Pancreas (tissue), 10 donors: ENCODE measurements around the gene ATAD3A. TPM values are rescaled to one million over a fixed set of nuclear protein-coding genes. Genes with fewer than 3 reads are reported as not detected.
A peak's percentile ranks its signal among the peaks of the same experiment; 100 is the strongest.

Experiments
- ATAC-seq, 4 donors: fragments of 200-7000 bp; cut with Tn5 transposase; one replicate each; pipeline versions ENCODE4 v1.8.0 to v1.9.1; 2020; ENCODE audit warnings: mild to moderate bottlenecking in 4 of 4, moderate library complexity in 4 of 4
- DNase-seq, 6 donors: peaks; one replicate each; pipeline ENCODE4 v3.0.0-alpha.2; 2020
- FAIRE-seq: peaks from 2 replicates; lab custom pipeline; 2012; peaks lifted over from hg19 to GRCh38; lab: Jason Lieb, UNC
- H3K27ac ChIP-seq, 4 donors: fragments of 200-600 bp; sonication (generic); 1 replicate in 3 of 4; 2 replicates in 1 of 4; pipeline versions ENCODE4 v1.5.0 to v1.8.0; 2020
- H3K27me3 ChIP-seq, 4 donors: fragments of 200-600 bp; one replicate each; pipeline ENCODE4 v1.8.0; 2021
- H3K36me3 ChIP-seq, 3 donors: fragments of 200-600 bp; sonication (generic) in 1 of 3; one replicate each; pipeline versions ENCODE4 v1.5.0 to v1.8.0; 2020 to 2021
- H3K4me1 ChIP-seq, 3 donors: fragments of 200-600 bp; one replicate each; pipeline ENCODE4 v1.8.0; 2021
- H3K4me3 ChIP-seq, 4 donors: fragments of 200-600 bp; sonication (generic) in 2 of 4; one replicate each; pipeline versions ENCODE4 v1.5.0 to v1.8.0; 2020 to 2021
- H3K9me3 ChIP-seq, 4 donors: fragments of 200-600 bp; one replicate each; pipeline ENCODE4 v1.8.0; 2021
- CTCF ChIP-seq, 4 donors: fragments of 200-600 bp; sonication (generic) in 3 of 4; IDR thresholded peaks; one replicate each; pipeline versions ENCODE4 v1.5.0 to v1.8.0; 2021; ENCODE audit warnings: antibody characterized with exemption in 4 of 4
- WGBS, 2 donors: extraction: QIAGEN DNeasy Blood & Tissue Kit; methylation state at CpG; one replicate each; pipeline ENCODE4 v1.1.7; 2013; 5-methylcytosine and 5-hydroxymethylcytosine counted together
- intact Hi-C, 3 donors: fragments of 100-400 bp; cut with DNase I; formaldehyde crosslinking; loops; one replicate each; pipeline versions ENCODE4 v1.11.1 to v1.14.2; 2022
- polyA plus RNA-seq, 2 donors: library from polyadenylated mRNA; stranded (reverse); fragments of 200-250 nt; gene quantifications; one replicate each; pipeline ENCODE4 v1.2.3, GENCODE V29; 2013
- total RNA-seq, 6 donors: library from RNA; stranded (reverse); fragmentation: NEBNext Ultra II Directional in 4 of 6; extraction: Animal tissue kit (Norgen Biotek cat#: 25700) in 4 of 6; gene quantifications; one replicate each; pipeline versions ENCODE4 v1.2.1 to v1.2.4, GENCODE V29; 2021 to 2023
- donor health status: healthy with polysubstance abuse.
- donor health status: DM: no; HTN: no; CAD: no; lungs with moderate emphysema.
- donor health status: DM: no; HTN: no; CAD: no.
- donor health status: control.
- donor health status: control.
- donor health status: Bipolar disorder and iron deficiency.
- donor health status: DM: yes; HTN: yes; CAD: no.
- donor health status: DM: no; HTN: no; CAD: no.
- donor health status: DM: no; HTN: no; CAD: no.
- donor health status: DM: yes; HTN: yes; CAD: no.

Gene ATAD3A
- total and polyA plus RNA-seq, 8 donors, result 8.0 to 33.8 (median 17.1) TPM

- intact Hi-C loops, result no loop called here
- WGBS, 2 donors, result 85 to 91% methylated on average over 9 of the region's 9 CpGs
- ATAC-seq, result no peak
These were observed 35.0 kb downstream of the ATAD3A start for GRCh38 chr1:1547011-1547410.

GRCh38 chr1:1547476-1547875, 35.5 kb downstream of the ATAD3A start:
- H3K36me3 ChIP-seq, result no peaks in the 10 kb centered on the region
- ATAC-seq, result no peak
- no peaks in the 10 kb centered on the region for H3K9me3 ChIP-seq
- no peak for TF ChIP-seq CTCF (IDR thresholded peaks at IDR 0.05)
- no peak overlapping the region for H3K27ac ChIP-seq
- DNase-seq, result no peak
- FAIRE-seq, result no peak
- H3K4me1 ChIP-seq, result peaks cover 5 to 11% (median 11%) of the 10 kb centered on the region in 3 donors
- no peak overlapping the region for H3K4me3 ChIP-seq
- no peaks in the 10 kb centered on the region for H3K27me3 ChIP-seq
- WGBS, 2 donors, result 92 to 95% methylated on average over 19 of the region's 19 CpGs
- intact Hi-C loops, result no loop called here

More at GRCh38 chr1:1547011-1547410, 35.0 kb downstream of the ATAD3A start:
- Histone ChIP-seq H3K9me3 (no peaks in the 10 kb centered on the region), H3K36me3 (no peaks in the 10 kb centered on the region), H3K4me3 (no peak overlapping the region), H3K4me1 (peaks cover 5 to 11% (median 11%) of the 10 kb centered on the region in 3 donors), H3K27ac (no peak overlapping the region), H3K27me3 (no peaks in the 10 kb centered on the region)
- TF ChIP-seq CTCF (IDR thresholded peaks at IDR 0.05), result no peak
- no peak for FAIRE-seq
- DNase-seq, result no peak

GRCh38 chr1:1548591-1548990, 36.6 kb downstream of the ATAD3A start:
- Histone ChIP-seq H3K4me3 (no peak overlapping the region), H3K27me3 (no peaks in the 10 kb centered on the region), H3K27ac (no peak overlapping the region), H3K36me3 (no peaks in the 10 kb centered on the region), H3K4me1 (peaks cover 5 to 11% (median 11%) of the 10 kb centered on the region in 3 donors), H3K9me3 (no peaks in the 10 kb centered on the region)
- ATAC-seq (no peak), DNase-seq (no peak), FAIRE-seq (no peak)
- 90 to 94% methylated on average over 10 to 14 of the region's 14 CpGs for WGBS, 2 donors
- intact Hi-C loops, result no loop called here
- no peak for TF ChIP-seq CTCF (IDR thresholded peaks at IDR 0.05)

GRCh38 chr1:1550087-1550486, 38.1 kb downstream of the ATAD3A start:
- H3K27me3 ChIP-seq, result no peaks in the 10 kb centered on the region
- TF ChIP-seq CTCF (IDR thresholded peaks at IDR 0.05), result no peak
- 81 to 82% methylated on average over 7 of the region's 7 CpGs for WGBS, 2 donors
- no peak for FAIRE-seq
- ATAC-seq, result no peak
- H3K9me3 ChIP-seq, result no peaks in the 10 kb centered on the region
- intact Hi-C loops, result no loop called here
- H3K27ac ChIP-seq, result no peak overlapping the region
- no peaks in the 10 kb centered on the region for H3K36me3 ChIP-seq
- H3K4me3 ChIP-seq, result no peak overlapping the region
- DNase-seq, result no peak
- peaks cover 5 to 11% (median 11%) of the 10 kb centered on the region in 3 donors for H3K4me1 ChIP-seq

GRCh38 chr1:1550591-1551432, 38.9 kb downstream of the ATAD3A start:
- 58 to 64% methylated on average over 13 to 15 of the region's 15 CpGs for WGBS, 2 donors
- H3K27me3 ChIP-seq, result no peaks in the 10 kb centered on the region
- ATAC-seq (peak in 3 of 4 donors; percentile 44 to 70 (median 66)), DNase-seq (peak in 1 of 6 donors; percentile 35), FAIRE-seq (no peak)
- intact Hi-C loops, result no loop called here
- H3K36me3 ChIP-seq, result no peaks in the 10 kb centered on the region
- TF ChIP-seq CTCF (IDR thresholded peaks at IDR 0.05), result peak in 2 of 4 donors; percentile 18 to 28
- H3K4me1 ChIP-seq, result peaks cover 5 to 11% (median 11%) of the 10 kb centered on the region in 3 donors
- H3K9me3 ChIP-seq, result no peaks in the 10 kb centered on the region
- no peak overlapping the region for H3K4me3 ChIP-seq
- H3K27ac ChIP-seq, result peak overlapping the region in 1 of 4 donors; percentile 17
